Left hindlimb (tissue), 1 donor: ENCODE data around the gene PTBP3.
A peak's percentile ranks its signal among the peaks of the same experiment; 100 is the strongest.
"Not testable (repeated sequence)": the region's sequence is repeated elsewhere in the genome, so short reads cannot be mapped to it uniquely, and the experiment has no call there.

Source experiments
- DNase-seq: peaks from one replicate; pipeline ENCODE4 v3.0.0-alpha.2; 2018

PTBP3 gene

GRCh38 chr9:112332977-112333638 lies at the start of gene PTBP3:
PTBP3 (minus strand) TSS chr9:112333619; CDS start chr9:112297865, 35,754 bp downstream.
- peak; percentile 84 for DNase-seq

GRCh38 chr9:112382501-112383364 lies 49.3 kb upstream of the PTBP3 start:
- no peak for DNase-seq

GRCh38 chr9:112382066-112382465 lies 48.6 kb upstream of the PTBP3 start:
- DNase-seq = no peak

DNA sequence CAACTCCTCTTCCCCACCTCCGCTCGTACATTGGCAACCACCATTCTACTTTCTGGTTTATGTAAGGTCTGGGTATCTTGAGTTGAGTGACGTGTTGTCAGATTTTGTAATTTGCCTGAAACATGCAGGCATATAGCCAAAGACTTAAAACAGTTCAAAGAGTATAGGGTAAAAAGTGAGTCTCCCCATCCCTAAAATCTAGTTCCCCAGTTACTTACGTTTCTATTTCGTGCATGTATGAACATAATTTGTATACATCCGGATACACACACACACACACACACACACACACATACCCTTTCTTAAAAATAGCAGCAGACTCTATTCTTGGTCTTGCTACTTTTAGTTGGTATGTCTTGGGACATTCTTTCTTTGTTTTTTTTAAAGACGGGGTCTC lies 47.4 kb upstream of the PTBP3 start:
- DNase-seq = no peak

GRCh38 chr9:112380102-112380824 lies 46.8 kb upstream of the PTBP3 start, which contains the start of gene HSDL2:
HSDL2 (plus strand) TSS chr9:112380108; CDS start chr9:112380164, 56 bp downstream.
- DNase-seq = no peak

DNA sequence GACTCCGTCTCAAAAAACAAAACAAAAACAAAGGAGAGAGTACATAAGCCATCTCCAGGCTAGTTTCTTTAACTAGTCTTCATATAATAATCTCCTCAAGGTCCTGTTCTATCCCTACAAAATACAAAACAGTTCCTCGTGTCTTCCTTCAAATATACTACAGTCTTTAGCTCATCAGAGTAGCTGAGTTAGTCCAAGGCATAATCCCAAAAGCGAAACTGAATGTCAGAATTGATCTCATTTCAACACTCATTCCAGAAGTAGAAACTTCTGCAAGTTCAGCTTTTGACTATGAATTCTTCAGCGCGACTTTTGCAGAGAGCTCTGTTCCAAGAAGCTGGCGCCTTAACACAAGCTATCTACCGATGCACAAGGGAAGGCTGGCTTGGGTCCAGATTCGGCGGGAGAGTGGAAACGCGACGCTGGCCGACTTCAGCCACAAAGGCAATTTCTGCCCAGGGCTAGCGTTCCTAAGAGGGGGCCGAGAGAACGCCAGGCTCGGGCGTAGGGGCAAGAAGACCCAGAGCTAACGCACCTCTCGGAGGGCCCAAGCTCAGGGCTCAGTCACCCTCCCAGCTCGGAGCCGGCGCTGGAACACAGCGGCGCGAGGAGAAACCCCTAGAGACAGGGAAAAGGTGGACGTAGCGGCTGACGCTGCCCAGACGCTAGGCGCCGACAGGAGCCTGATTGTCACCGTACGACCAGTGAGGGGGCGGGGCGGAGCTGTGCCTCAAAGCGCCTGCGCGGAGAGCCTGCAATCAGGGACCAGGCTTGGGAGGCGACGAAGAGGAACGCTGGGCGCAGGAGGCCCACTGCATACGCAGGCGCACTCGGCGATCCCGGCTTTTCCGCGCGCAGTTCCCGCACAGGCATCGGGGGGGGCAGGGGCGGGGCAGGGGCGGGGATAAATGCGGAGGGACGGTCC lies 46.0 kb upstream of the PTBP3 start:
- peak; percentile 99 for DNase-seq

DNA sequence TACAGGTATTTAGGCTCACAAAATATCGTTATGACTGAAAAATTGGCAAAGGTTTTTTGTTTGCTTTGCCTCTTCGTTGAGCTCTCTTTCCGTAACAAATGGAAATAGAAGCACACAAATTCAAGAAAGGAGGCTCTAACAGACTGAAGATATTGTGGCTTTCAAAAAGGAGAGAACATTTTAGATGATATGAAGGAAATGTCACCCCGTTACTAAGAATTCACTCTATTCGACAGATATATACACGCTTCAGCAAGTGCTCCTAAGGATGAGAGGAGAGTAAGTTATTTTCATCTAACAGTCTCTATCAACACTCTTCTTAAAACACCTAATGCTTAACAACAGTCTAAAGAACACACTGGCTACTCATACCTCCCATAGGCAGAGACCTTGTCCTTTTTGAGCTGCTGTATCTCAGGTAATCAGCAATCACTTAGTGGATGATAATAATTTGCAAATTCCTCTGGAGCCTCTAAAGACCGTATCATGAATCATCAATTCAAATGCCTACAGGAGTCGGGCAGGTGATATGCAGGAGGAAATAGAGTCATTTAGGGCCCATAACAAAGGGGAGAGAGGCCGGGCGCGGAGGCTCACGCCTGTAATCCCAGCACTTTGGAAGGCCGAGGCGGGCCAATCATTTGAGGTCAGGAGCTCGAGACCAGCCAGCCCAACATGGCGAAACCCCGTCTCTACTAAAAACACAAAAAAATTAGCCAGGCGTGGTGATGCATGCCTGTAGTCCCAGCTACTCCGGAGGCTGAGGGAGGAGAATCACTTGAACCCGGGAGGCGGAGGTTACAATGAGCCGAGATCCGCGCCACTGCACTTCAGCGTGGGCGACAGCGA lies 45.1 kb upstream of the PTBP3 start:
- DNase-seq = no peak

DNA sequence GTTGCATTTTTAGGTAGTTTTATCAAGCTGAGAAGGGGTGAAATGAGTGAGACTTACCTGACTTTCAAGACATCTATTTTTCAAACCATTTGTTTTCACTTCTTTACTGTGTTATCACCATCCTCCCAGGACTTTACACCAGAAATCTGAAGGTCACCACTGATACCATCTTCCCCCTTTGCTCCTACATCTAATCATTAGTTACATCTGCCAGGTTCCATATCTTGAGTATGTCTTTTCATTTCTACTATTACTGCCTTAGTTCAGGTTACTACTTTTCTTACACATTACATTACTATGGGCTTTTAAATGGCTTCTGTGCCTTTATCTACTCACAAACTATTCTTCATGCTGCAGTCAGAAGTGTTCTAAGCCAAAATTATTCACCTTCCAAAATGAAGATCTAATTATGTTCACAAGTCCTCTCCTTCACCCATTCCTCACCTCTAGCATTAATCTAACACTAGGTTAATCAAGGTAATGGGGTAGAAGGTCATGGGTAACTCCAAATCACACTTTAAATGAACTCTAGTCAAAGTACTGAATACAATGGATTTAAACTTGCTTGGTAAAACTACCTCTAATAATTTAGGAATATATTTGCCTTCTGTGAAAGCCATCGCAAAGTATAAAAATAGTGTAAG lies 44.4 kb upstream of the PTBP3 start:
- no peak for DNase-seq

GRCh38 chr9:112377087-112377486 lies 43.7 kb upstream of the PTBP3 start:
- no peak for DNase-seq

- DNase-seq = no peak
Observed at GRCh38 chr9:112375361-112375760, 41.9 kb upstream of the PTBP3 start.

GRCh38 chr9:112374232-112374631 lies 40.8 kb upstream of the PTBP3 start:
- not testable (repeated sequence) for DNase-seq

DNA sequence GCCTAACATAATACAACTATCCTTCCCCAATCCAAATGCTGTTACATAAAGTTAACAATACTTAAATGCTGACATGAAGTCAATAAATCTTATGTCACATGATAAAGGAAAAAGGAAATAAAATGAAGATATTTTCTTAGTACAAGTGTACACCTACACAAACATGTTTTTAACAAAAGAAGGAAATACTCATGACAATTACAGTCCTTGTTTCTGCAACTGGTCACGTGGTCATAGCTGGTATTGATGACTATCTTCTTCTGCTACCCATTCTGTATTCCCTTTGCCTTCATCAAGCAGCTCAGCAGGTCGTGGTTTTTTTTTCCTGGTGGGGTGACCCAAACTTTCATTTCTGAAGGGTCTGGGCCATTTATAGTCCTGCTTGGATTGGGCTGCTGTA lies 40.2 kb upstream of the PTBP3 start:
- DNase-seq = not testable (repeated sequence)

DNA sequence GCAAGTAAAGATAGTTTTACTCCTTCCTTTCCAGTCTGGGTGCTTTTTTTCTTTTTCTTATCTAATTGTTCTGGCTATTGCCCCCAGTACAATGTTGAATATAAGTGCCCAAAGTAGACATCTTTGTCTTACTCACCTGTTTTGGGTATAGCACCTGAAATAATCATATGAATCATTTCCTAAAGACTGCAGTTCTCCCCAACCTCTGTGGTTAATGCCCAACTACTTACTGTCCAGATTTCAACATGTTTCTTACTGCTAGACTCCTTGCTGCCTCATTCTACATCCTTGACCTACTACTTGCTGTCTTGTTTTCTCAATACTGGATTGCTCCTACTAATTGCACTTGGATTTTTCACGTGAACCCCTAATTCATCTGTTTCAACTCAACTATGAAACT lies 37.6 kb upstream of the PTBP3 start:
- DNase-seq = no peak

GRCh38 chr9:112369817-112370216 lies 36.4 kb upstream of the PTBP3 start:
- no peak for DNase-seq

DNA sequence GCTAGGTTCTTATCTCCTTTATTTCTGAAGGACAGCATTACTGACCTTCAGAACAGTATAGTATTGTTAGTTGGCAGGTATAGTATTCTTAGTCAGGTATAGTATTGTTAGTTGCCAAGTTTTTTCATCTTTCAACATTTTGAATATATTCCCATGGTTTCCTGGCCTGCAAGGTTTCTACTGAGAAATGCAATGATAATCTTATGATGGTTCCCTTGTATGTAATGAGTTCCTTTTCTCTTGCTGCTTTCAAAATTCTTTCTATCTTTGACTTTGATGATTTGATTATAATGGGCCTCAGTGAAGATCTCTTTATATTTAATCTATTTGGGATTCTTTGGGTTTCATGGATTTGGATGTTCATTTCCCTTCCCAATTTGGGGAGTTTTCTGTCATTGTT lies 34.0 kb upstream of the PTBP3 start:
- no peak for DNase-seq

DNA sequence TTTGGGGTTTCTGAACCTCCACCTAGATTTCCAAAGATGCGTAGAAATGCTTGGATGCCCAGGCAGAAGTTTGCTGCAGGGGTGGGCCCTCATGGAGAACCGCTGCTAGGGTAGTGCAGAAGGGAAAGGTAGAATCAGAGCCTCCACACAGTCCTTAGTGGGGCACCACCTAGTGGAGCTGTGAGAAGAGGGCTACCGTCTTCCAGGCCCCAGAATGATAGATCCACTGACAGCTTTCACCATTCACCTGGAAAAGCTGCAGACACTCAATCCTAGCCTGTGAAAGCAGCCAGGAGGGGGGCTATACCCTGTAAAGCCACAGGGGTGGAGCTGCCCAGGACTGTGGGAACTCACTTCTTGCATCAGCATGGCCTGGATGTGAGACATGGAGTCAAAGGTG lies 33.2 kb upstream of the PTBP3 start:
- DNase-seq = no peak

DNA sequence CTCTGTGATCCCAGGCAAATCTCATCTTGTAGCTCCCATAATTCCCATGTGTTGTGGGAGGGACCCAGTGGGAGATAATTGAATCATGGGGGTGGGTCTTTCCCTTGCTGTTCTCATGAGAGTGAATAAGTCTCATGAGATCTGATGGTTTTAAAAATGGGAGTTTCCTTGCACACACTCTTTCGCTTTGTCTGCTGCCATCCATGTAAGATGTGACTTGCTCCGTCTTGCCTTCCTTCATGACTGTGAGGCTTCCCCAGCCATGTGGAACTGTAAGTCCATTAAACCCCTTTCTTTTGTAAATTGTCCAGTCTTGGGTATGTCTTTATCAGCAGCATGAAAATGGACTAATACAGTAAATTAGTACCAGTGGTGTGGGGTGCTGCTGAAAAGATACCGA lies 31.8 kb upstream of the PTBP3 start:
- not testable (repeated sequence) for DNase-seq

- no peak for DNase-seq
Observed at GRCh38 chr9:112364761-112365160, 31.3 kb upstream of the PTBP3 start.

DNA sequence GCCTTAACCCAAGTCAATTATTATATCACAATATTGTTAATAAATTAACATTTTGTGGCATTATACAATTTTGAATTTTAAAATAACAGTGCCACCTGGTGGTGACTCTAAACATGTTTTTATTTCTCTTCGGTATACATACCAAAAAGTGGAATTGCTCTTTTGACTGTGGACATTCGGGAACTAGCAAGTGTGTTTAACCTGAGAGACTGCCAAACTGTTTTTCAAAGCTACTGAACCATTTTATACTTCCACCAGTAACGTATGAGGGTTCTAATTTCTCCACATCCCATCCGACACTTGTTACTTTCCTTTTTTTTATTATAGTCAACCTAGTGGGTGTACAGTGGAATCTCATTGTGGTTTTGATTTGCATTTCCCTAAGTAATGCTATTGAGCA lies 28.2 kb upstream of the PTBP3 start:
- DNase-seq = no peak

DNA sequence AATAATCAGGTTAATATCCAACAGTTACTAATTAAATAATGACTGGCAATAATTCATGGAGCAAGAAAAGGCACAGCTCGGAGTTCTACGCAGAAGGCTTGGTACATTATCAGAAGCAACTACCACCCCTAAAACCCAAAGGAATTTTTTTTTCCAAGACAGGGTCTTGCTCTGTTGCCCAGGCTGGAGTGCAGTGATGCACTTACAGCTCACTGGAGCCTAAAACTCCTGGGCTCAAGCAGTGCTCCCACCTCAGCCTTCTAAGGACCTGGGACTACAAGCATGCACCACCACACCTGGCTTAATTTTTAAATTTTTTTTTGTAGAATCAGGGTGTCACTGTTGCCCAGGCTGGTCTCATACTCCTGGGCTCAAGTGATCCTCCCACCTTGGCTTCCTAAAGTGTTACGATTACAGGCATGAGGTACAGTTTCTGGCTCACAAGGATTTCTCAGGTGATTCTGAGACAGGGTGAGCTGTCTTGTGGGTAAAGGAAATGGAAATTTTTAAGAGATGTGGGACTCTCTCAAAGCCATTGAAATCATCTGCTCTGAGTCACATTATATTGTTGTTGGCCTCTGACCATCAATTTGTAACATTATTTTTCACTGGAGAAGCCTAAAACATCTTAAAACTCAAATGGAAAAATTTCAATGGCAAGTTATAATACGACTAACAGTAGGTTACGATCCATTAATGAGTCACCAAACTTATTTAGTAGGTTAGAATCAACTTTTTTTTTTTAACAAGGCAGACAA lies 26.8 kb upstream of the PTBP3 start:
- no peak for DNase-seq
